BJ (cell line): ENCODE data around the gene FBXL7. TPM values are rescaled to one million over a fixed set of nuclear protein-coding genes. Genes with fewer than 3 reads are reported as not detected.

Experiments used
- CTCF ChIA-PET: fragments of 350-600 bp; formaldehyde crosslinking; extraction: SDS; loops from one replicate; lab custom pipeline; 2021; ENCODE audit warnings: antibody characterized with exemption, inconsistent platforms; lab: Yijun Ruan, JAX
- POLR2A ChIA-PET: fragments of 300-600 bp; sonication (Branson Sonifier 250); formaldehyde crosslinking; extraction: SDS; loops from one replicate; lab custom pipeline; 2021; ENCODE audit warnings: antibody characterized with exemption; lab: Charles Lee
- DNase-seq: peaks from one replicate; pipeline ENCODE4 v3.0.0-alpha.2; 2011; ENCODE audit warnings: low read depth
- H3K27me3 ChIP-seq: 2 replicates; pipeline ENCODE4 v1.6.0; 2011; ENCODE audit warnings: low read length; ENCODE audit not compliant: control insufficient read depth, insufficient read depth
- H3K36me3 ChIP-seq: 2 replicates; pipeline ENCODE4 v1.5.1; 2011; ENCODE audit warnings: low read length; ENCODE audit not compliant: control insufficient read depth, insufficient read depth
- H3K4me3 ChIP-seq: 2 replicates; pipeline ENCODE4 v1.5.1; 2011; ENCODE audit warnings: low read depth, mild to moderate bottlenecking, control low read depth, low read length
- polyA plus RNA-seq: library from polyadenylated mRNA; depleted of rRNA; stranded (reverse); fragments of >200 nt; gene quantifications from 2 replicates; pipeline ENCODE4 v1.2.3, GENCODE V29; 2011
- TF ChIP-seq, protein P1 (sequence below): IDR thresholded peaks from 2 replicates; pipeline ENCODE4 v1.5.1; 2011; ENCODE audit warnings: low read depth, mild to moderate bottlenecking, control low read depth, inconsistent platforms, low read length, moderate library complexity; ENCODE audit not compliant: insufficient read depth

FBXL7 gene
- polyA plus RNA-seq, 1 experiment, result 23.2 TPM

GRCh38 chr5:15790446-15791018 lies 290.6 kb downstream of the FBXL7 start:
- POLR2A ChIA-PET, result no interaction called here
- TF ChIP-seq, protein P1, sequence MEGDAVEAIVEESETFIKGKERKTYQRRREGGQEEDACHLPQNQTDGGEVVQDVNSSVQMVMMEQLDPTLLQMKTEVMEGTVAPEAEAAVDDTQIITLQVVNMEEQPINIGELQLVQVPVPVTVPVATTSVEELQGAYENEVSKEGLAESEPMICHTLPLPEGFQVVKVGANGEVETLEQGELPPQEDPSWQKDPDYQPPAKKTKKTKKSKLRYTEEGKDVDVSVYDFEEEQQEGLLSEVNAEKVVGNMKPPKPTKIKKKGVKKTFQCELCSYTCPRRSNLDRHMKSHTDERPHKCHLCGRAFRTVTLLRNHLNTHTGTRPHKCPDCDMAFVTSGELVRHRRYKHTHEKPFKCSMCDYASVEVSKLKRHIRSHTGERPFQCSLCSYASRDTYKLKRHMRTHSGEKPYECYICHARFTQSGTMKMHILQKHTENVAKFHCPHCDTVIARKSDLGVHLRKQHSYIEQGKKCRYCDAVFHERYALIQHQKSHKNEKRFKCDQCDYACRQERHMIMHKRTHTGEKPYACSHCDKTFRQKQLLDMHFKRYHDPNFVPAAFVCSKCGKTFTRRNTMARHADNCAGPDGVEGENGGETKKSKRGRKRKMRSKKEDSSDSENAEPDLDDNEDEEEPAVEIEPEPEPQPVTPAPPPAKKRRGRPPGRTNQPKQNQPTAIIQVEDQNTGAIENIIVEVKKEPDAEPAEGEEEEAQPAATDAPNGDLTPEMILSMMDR, result no peak
- Histone ChIP-seq H3K4me3 (no peak overlapping the region), H3K27me3 (no peaks in the 10 kb centered on the region), H3K36me3 (no peaks in the 10 kb centered on the region)
- DNase-seq, result no peak
- CTCF ChIA-PET, result interaction anchor here (0.6 to 3.8 kb wide), 5 partner anchors 12 to 327 kb away, joined by 3 to 16 read pairs (median 10); partner anchors contain the start of gene FBXL7

- Histone ChIP-seq H3K27me3 (no peaks in the 10 kb centered on the region), H3K4me3 (no peak overlapping the region), H3K36me3 (no peaks in the 10 kb centered on the region)
- no peak for DNase-seq
- POLR2A ChIA-PET, result no interaction called here
- CTCF ChIA-PET, result interaction anchor here (0.6 to 3.8 kb wide), 4 partner anchors 13 to 327 kb away, joined by 4 to 16 read pairs (median 10); partner anchors contain the start of gene FBXL7
- TF ChIP-seq, protein P1, result no peak
Observed at GRCh38 chr5:15791274-15791673, 291.3 kb downstream of the FBXL7 start.

DNA sequence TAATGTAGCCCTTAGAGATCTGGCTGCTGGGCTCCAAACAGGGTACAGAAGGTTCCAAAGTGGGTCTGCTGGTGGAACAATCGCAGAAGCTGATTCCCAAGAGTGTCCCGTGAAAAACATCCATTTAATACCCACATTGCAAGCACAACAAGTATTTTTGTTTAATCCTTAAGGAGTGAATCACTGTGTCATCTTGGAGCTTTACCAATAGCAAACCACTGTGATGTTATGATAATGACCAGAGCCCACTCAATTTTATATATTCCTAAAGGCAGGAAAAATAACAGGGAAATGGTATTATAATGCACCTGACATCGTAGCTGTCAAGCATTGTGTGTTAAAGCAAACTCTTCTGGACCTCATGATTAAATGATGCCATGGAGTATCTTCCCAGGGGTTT lies 291.9 kb downstream of the FBXL7 start:
- POLR2A ChIA-PET, result no interaction called here
- TF ChIP-seq, protein P1, result no peak

GRCh38 chr5:15794052-15794985 lies 294.3 kb downstream of the FBXL7 start:
- no peak overlapping the region for H3K4me3 ChIP-seq
- no peaks in the 10 kb centered on the region for H3K27me3 ChIP-seq
- no peaks in the 10 kb centered on the region for H3K36me3 ChIP-seq
- DNase-seq, result no peak
- TF ChIP-seq, protein P1, result peak; percentile 18; the same call in 1 of the 2 replicates
- ChIA-PET POLR2A (no interaction called here), CTCF (interaction anchor here (0.7 to 1.1 kb wide), 2 partner anchors 298 to 346 kb away, joined by 3 read pairs; no protein-coding TSS in a partner anchor)

More for the DNA sequence above, 291.9 kb downstream of the FBXL7 start:
- Histone ChIP-seq H3K27me3 (no peaks in the 10 kb centered on the region), H3K4me3 (no peak overlapping the region), H3K36me3 (no peaks in the 10 kb centered on the region)
- peak; percentile 32 for DNase-seq
- CTCF ChIA-PET, result interaction anchor here (1.1 to 3.8 kb wide), 4 partner anchors 13 to 328 kb away, joined by 3 to 16 read pairs (median 10); partner anchors contain the start of gene FBXL7

DNA sequence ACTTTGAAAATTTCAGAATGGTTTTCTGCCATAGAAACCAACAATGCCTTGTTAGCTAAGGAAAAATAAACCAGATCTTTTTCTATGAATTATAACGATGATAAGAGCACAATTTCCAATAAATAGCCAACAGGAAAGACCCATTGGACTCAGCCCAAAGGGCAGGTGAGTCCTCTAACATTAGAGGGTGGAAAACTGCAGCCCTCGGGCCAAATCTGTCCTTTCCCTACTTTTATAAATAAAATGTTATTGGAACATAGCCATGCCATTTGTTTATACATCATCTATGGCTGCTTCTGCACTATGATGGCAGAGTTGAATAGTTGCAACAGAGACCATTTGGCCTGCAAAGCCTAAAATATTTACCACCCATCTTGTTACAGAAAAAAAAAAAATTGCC lies 296.1 kb downstream of the FBXL7 start:
- DNase-seq, result no peak
- Histone ChIP-seq H3K27me3 (no peaks in the 10 kb centered on the region), H3K4me3 (no peak overlapping the region), H3K36me3 (no peaks in the 10 kb centered on the region)
- TF ChIP-seq, protein P1, result no peak
- ChIA-PET POLR2A (no interaction called here), CTCF (no interaction called here)
